ENCODE measurements around the gene BIRC7. TPM values are rescaled to one million over a fixed set of nuclear protein-coding genes. Genes with fewer than 3 reads are reported as not detected.

The BIRC7 gene
- total and polyA plus RNA-seq, 8 donors: 0.09 TPM; not detected in 7

DNA sequence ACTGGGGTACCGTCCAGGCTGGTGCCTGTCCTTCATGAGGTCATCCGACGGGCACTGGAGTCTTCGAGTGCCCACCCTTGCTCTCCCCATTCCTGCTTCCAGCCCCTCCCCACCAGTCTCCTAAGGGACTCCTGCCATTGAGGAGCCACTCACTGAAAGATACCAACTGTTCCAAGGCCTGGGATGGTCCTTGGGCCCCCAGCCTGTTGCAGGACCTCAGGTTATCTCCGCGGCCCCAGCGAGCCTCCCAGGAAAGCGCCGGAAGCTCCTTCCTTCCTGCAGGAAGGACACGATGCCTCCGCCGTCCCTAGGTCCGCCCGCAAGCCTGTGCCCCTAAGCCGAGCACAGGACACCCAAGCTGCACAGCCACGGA, 17.3 kb downstream of the BIRC7 start:
- intact Hi-C loops (cut with DNase I): no loop called here
- no peak for DNase-seq
- no peaks in the 10 kb centered on the region for H3K36me3 ChIP-seq
- H3K4me1 ChIP-seq: peaks cover 0 to 8% (median 0%) of the 10 kb centered on the region in 3 donors
- no peak for ATAC-seq
- no peak for TF ChIP-seq CTCF (IDR thresholded peaks at IDR 0.05)
- no peak for FAIRE-seq
- no peaks in the 10 kb centered on the region for H3K9me3 ChIP-seq
- no peak overlapping the region for H3K27ac ChIP-seq
- H3K4me3 ChIP-seq: no peak overlapping the region
- 10 to 14% methylated on average over 16 of the region's 16 CpGs for WGBS, 2 donors
- H3K27me3 ChIP-seq: peaks cover 0 to 26% (median 10%) of the 10 kb centered on the region in 4 donors

DNA sequence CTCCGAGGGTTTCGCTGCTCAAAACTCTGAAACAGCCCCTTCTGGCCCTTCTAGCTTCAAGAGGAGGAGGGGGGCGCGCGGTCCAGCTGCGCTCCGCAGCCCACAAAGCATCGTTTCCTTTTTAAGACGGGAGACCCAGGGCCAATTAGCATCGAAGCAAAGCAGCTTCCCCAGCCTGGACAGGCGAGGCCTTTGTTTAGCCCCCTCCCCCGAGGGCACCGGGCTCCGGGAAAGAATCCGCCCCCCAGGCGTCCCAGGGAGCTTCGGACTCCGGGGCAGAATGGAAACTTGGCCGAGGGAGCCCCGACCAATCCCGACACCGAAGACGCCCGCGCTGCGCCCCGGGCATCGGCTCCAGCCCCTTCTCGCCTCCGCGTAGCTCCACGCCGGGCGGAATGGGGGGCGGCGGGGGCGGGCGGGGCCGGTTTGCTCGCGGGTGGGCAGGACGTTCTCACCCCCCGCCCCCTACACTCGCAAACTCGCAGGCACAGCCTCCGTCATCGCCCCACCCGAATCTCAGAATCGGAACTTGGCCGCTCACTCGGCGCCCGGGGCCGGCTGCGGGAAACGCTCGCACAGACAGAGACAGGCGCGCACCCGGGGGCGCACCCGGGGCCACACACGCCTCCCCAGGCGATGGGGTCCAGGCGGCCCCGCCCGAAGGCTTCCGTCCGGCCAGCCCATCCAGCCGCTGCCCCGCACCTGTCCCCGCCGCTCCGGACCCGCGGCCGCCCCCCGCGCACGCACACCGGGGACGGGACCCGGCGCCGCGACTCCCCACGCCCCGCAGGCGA, 17.9 kb downstream of the BIRC7 start:
- ATAC-seq: no peak
- WGBS, 2 donors: 1% methylated on average over 70 to 89 of the region's 89 CpGs
- intact Hi-C loops (cut with DNase I): no loop called here
- Histone ChIP-seq H3K36me3 (no peaks in the 10 kb centered on the region), H3K27me3 (peaks cover 0 to 24% (median 10%) of the 10 kb centered on the region in 4 donors), H3K27ac (no peak overlapping the region), H3K9me3 (no peaks in the 10 kb centered on the region), H3K4me3 (peak overlapping the region in 2 of 4 donors; percentile 13 to 31), H3K4me1 (peaks cover 0 to 8% (median 0%) of the 10 kb centered on the region in 3 donors)
- TF ChIP-seq CTCF (IDR thresholded peaks at IDR 0.05): no peak
- no peak for FAIRE-seq
- no peak for DNase-seq

GRCh38 chr20:63254232-63254605, 18.5 kb downstream of the BIRC7 start, which contains the start of gene NKAIN4:
Gene NKAIN4, minus strand, starts transcription at chr20:63254463. Its CDS starts 13 bp downstream, at chr20:63254450.
- WGBS, 2 donors: 1 to 2% methylated on average over 35 to 45 of the region's 46 CpGs
- Histone ChIP-seq H3K36me3 (no peaks in the 10 kb centered on the region), H3K27ac (no peak within 1 kb of the TSS), H3K4me3 (peak within 1 kb of the TSS in 2 of 4 donors; percentile 13 to 31), H3K4me1 (peaks cover 0 to 8% (median 0%) of the 10 kb centered on the region in 3 donors), H3K27me3 (peaks cover 0 to 24% (median 10%) of the 10 kb centered on the region in 4 donors), H3K9me3 (no peaks in the 10 kb centered on the region)
- intact Hi-C loops (cut with DNase I): no loop called here
- no peak for ATAC-seq
- no peak for FAIRE-seq
- no peak for DNase-seq
- no peak for TF ChIP-seq CTCF (IDR thresholded peaks at IDR 0.05)

GRCh38 chr20:63254606-63255384, 19.1 kb downstream of the BIRC7 start:
- H3K4me3 ChIP-seq: no peak overlapping the region
- no peak for ATAC-seq
- H3K4me1 ChIP-seq: peaks cover 0 to 8% (median 0%) of the 10 kb centered on the region in 3 donors
- H3K9me3 ChIP-seq: no peaks in the 10 kb centered on the region
- no peaks in the 10 kb centered on the region for H3K36me3 ChIP-seq
- no peak overlapping the region for H3K27ac ChIP-seq
- no peak for FAIRE-seq
- intact Hi-C loops (cut with DNase I): no loop called here
- H3K27me3 ChIP-seq: peaks cover 0 to 24% (median 10%) of the 10 kb centered on the region in 4 donors
- TF ChIP-seq CTCF (IDR thresholded peaks at IDR 0.05): no peak
- 6 to 10% methylated on average over 37 to 56 of the region's 56 CpGs for WGBS, 2 donors
- DNase-seq: no peak

All from pancreas (tissue), 10 donors.